GM18858 (cell line): ENCODE measurements around the gene SLC22A15.
"Not testable (repeated sequence)": the region's sequence is repeated elsewhere in the genome, so short reads cannot be mapped to it uniquely, and the experiment has no call there.

ENCODE experiments used
- ATAC-seq: cut with Tn5 transposase; IDR thresholded peaks from one replicate; pipeline ENCODE4 v1.9.1; 2021; ENCODE audit not compliant: unreplicated experiment

The SLC22A15 gene

GRCh38 chr1:115976062-115976920, at the start of gene SLC22A15:
TSS of gene SLC22A15 (plus strand) at chr1:115976513. CDS start at chr1:115976628, 115 bp downstream.
- ATAC-seq, result peak; percentile 75

GRCh38 chr1:115927971-115928370, 48.3 kb upstream of the SLC22A15 start:
- no peak for ATAC-seq

GRCh38 chr1:115929881-115930280, 46.4 kb upstream of the SLC22A15 start:
- no peak for ATAC-seq

GRCh38 chr1:115933625-115934024, 42.7 kb upstream of the SLC22A15 start:
- no peak for ATAC-seq

GRCh38 chr1:115939455-115939854, 36.9 kb upstream of the SLC22A15 start:
- no peak for ATAC-seq

- ATAC-seq, result no peak
Measured at GRCh38 chr1:115946116-115946515, 30.2 kb upstream of the SLC22A15 start.

GRCh38 chr1:115949156-115949555, 27.2 kb upstream of the SLC22A15 start:
- no peak for ATAC-seq

GRCh38 chr1:115951560-115951959, 24.8 kb upstream of the SLC22A15 start:
- no peak for ATAC-seq

GRCh38 chr1:115952547-115952946, 23.8 kb upstream of the SLC22A15 start:
- no peak for ATAC-seq

- no peak for ATAC-seq
Measured at GRCh38 chr1:115953180-115953579, 23.1 kb upstream of the SLC22A15 start.

GRCh38 chr1:115954684-115955083, 21.6 kb upstream of the SLC22A15 start:
- ATAC-seq, result no peak

- ATAC-seq, result no peak
Measured at GRCh38 chr1:115955228-115955627, 21.1 kb upstream of the SLC22A15 start.

GRCh38 chr1:115958866-115959265, 17.4 kb upstream of the SLC22A15 start:
- no peak for ATAC-seq

- ATAC-seq, result no peak
Measured at GRCh38 chr1:115969509-115969908, 6.8 kb upstream of the SLC22A15 start.

GRCh38 chr1:115971778-115972177, 4.5 kb upstream of the SLC22A15 start:
- ATAC-seq, result not testable (repeated sequence)

- ATAC-seq, result no peak
Measured at GRCh38 chr1:115973154-115973553, 3.2 kb upstream of the SLC22A15 start.

GRCh38 chr1:115975569-115976061, 698 bp upstream of the SLC22A15 start:
- ATAC-seq, result no peak

GRCh38 chr1:115976921-115977498, 697 bp downstream of the SLC22A15 start:
- no peak for ATAC-seq

GRCh38 chr1:115977499-115978258, 1.4 kb downstream of the SLC22A15 start:
- no peak for ATAC-seq

- no peak for ATAC-seq
Measured at GRCh38 chr1:115978292-115978941, 2.1 kb downstream of the SLC22A15 start.

- ATAC-seq, result no peak
Measured at GRCh38 chr1:115980156-115980555, 3.8 kb downstream of the SLC22A15 start.
